Urinary bladder (tissue), 4 donors: ENCODE results near the gene TYMS. TPM values are rescaled to one million over a fixed set of nuclear protein-coding genes. Genes with fewer than 3 reads are reported as not detected.

Experiments used
- DNase-seq: peaks from one replicate; pipeline ENCODE4 v3.0.0-alpha.2; 2015; ENCODE audit errors: extremely low spot score
- H3K27ac ChIP-seq: one replicate; pipeline ENCODE4 v1.5.1; 2013; ENCODE audit warnings: low read depth, mild to moderate bottlenecking, moderate library complexity
- H3K36me3 ChIP-seq: one replicate; pipeline ENCODE4 v1.6.1; 2013; ENCODE audit warnings: mild to moderate bottlenecking, moderate library complexity; ENCODE audit not compliant: insufficient read depth
- H3K4me1 ChIP-seq: one replicate; pipeline ENCODE4 v1.6.1; 2013; ENCODE audit warnings: mild to moderate bottlenecking, moderate library complexity; ENCODE audit not compliant: insufficient read depth
- H3K4me3 ChIP-seq: one replicate; pipeline ENCODE4 v1.5.1; 2013; ENCODE audit warnings: low read depth, low read length
- WGBS: extraction: QIAGEN DNeasy Blood & Tissue Kit; methylation state at CpG from one replicate; pipeline ENCODE4 v1.1.7; 2013; 5-methylcytosine and 5-hydroxymethylcytosine counted together
- polyA plus RNA-seq: library from polyadenylated mRNA; stranded (reverse); fragments of 200-250 nt; gene quantifications from one replicate; pipeline ENCODE4 v1.2.3, GENCODE V29; 2013
- total RNA-seq: library from RNA; depleted of rRNA; stranded (reverse); fragments of >200 nt; gene quantifications from one replicate; pipeline ENCODE4 v1.2.3, GENCODE V29; 2014
- donor health status: healthy with polysubstance abuse.
- donor health status: healthy.

TYMS gene
- total RNA-seq (31.4 TPM), polyA plus RNA-seq (2.2 TPM)

GRCh38 chr18:657311-658000, at the start of gene TYMS:
Gene TYMS (plus strand): TSS chr18:657653. CDS start chr18:657743, 90 bp downstream.
- peak within 1 kb of the TSS; percentile 66 for H3K4me3 ChIP-seq
- WGBS: under 1% methylated on average over 75 of the region's 79 CpGs
- no peaks in the 10 kb centered on the region for H3K36me3 ChIP-seq
- H3K4me1 ChIP-seq: no peaks in the 10 kb centered on the region
- DNase-seq: peak; percentile 13
- no peak within 1 kb of the TSS for H3K27ac ChIP-seq

GRCh38 chr18:607930-608329, 49.5 kb upstream of the TYMS start:
- Histone ChIP-seq H3K4me1 (no peaks in the 10 kb centered on the region), H3K36me3 (no peaks in the 10 kb centered on the region), H3K27ac (no peak overlapping the region), H3K4me3 (no peak overlapping the region)
- no peak for DNase-seq
- 90% methylated on average over 7 of the region's 7 CpGs for WGBS

GRCh38 chr18:610214-610928, 47.1 kb upstream of the TYMS start:
- H3K4me3 ChIP-seq: no peak overlapping the region
- no peak overlapping the region for H3K27ac ChIP-seq
- H3K36me3 ChIP-seq: no peaks in the 10 kb centered on the region
- 60% methylated on average over 15 of the region's 15 CpGs for WGBS
- H3K4me1 ChIP-seq: no peaks in the 10 kb centered on the region
- no peak for DNase-seq

GRCh38 chr18:612156-612555, 45.3 kb upstream of the TYMS start:
- WGBS: 95% methylated on average over 7 of the region's 7 CpGs
- Histone ChIP-seq H3K36me3 (no peaks in the 10 kb centered on the region), H3K27ac (no peak overlapping the region), H3K4me1 (no peaks in the 10 kb centered on the region), H3K4me3 (no peak overlapping the region)
- DNase-seq: no peak

GRCh38 chr18:614193-614592, 43.3 kb upstream of the TYMS start:
- no peaks in the 10 kb centered on the region for H3K36me3 ChIP-seq
- 79% methylated on average over 1 of the region's 1 CpG for WGBS
- H3K4me3 ChIP-seq: no peak overlapping the region
- no peaks in the 10 kb centered on the region for H3K4me1 ChIP-seq
- DNase-seq: no peak
- H3K27ac ChIP-seq: no peak overlapping the region

GRCh38 chr18:615092-615521, 42.3 kb upstream of the TYMS start:
- DNase-seq: no peak
- H3K4me3 ChIP-seq: no peak overlapping the region
- no peaks in the 10 kb centered on the region for H3K36me3 ChIP-seq
- H3K27ac ChIP-seq: no peak overlapping the region
- 90% methylated on average over 5 of the region's 5 CpGs for WGBS
- no peaks in the 10 kb centered on the region for H3K4me1 ChIP-seq

GRCh38 chr18:615773-616172, 41.7 kb upstream of the TYMS start:
- no peak overlapping the region for H3K4me3 ChIP-seq
- no peak overlapping the region for H3K27ac ChIP-seq
- H3K4me1 ChIP-seq: no peaks in the 10 kb centered on the region
- DNase-seq: no peak
- H3K36me3 ChIP-seq: no peaks in the 10 kb centered on the region
- WGBS: 69% methylated on average over 4 of the region's 4 CpGs

GRCh38 chr18:616380-616995, 41.0 kb upstream of the TYMS start:
- Histone ChIP-seq H3K27ac (no peak overlapping the region), H3K4me1 (no peaks in the 10 kb centered on the region), H3K36me3 (no peaks in the 10 kb centered on the region), H3K4me3 (no peak overlapping the region)
- 30% methylated on average over 4 of the region's 4 CpGs for WGBS
- DNase-seq: no peak

GRCh38 chr18:617970-618504, 39.4 kb upstream of the TYMS start:
- H3K36me3 ChIP-seq: no peaks in the 10 kb centered on the region
- H3K27ac ChIP-seq: no peak overlapping the region
- 47% methylated on average over 13 of the region's 13 CpGs for WGBS
- no peaks in the 10 kb centered on the region for H3K4me1 ChIP-seq
- H3K4me3 ChIP-seq: no peak overlapping the region
- DNase-seq: no peak

GRCh38 chr18:618618-619017, 38.8 kb upstream of the TYMS start:
- WGBS: 89% methylated on average over 5 of the region's 5 CpGs
- no peak for DNase-seq
- Histone ChIP-seq H3K4me3 (no peak overlapping the region), H3K36me3 (no peaks in the 10 kb centered on the region), H3K4me1 (no peaks in the 10 kb centered on the region), H3K27ac (no peak overlapping the region)

- DNase-seq: no peak
- no peaks in the 10 kb centered on the region for H3K4me1 ChIP-seq
- H3K27ac ChIP-seq: no peak overlapping the region
- 39% methylated on average over 7 of the region's 7 CpGs for WGBS
- no peaks in the 10 kb centered on the region for H3K36me3 ChIP-seq
- no peak overlapping the region for H3K4me3 ChIP-seq
Observed at GRCh38 chr18:621291-622043, 36.0 kb upstream of the TYMS start.

- no peaks in the 10 kb centered on the region for H3K36me3 ChIP-seq
- no peak overlapping the region for H3K27ac ChIP-seq
- H3K4me3 ChIP-seq: no peak overlapping the region
- no peak for DNase-seq
- WGBS: 74% methylated on average over 6 of the region's 6 CpGs
- H3K4me1 ChIP-seq: no peaks in the 10 kb centered on the region
Observed at GRCh38 chr18:622289-622688, 35.2 kb upstream of the TYMS start.
